Neural crest cell (in vitro differentiated cells): Measurements from ENCODE around the gene AQP12B. TPM values are rescaled to one million over a fixed set of nuclear protein-coding genes. Genes with fewer than 3 reads are reported as not detected.

Source experiments
- DNase-seq: peaks from one replicate; pipeline ENCODE4 v3.0.0; 2021; ENCODE audit warnings: low read depth, mixed read lengths, low spot score
- H3K27ac Mint-ChIP-seq: one replicate; pipeline ENCODE4 v1.8.0; 2021; ENCODE audit warnings: mild to moderate bottlenecking, mixed read lengths; ENCODE audit not compliant: unreplicated experiment
- H3K27me3 Mint-ChIP-seq: 2 replicates; pipeline ENCODE4 v1.8.0; 2021; ENCODE audit warnings: low read depth, mild to moderate bottlenecking, mixed read lengths
- H3K36me3 Mint-ChIP-seq: 2 replicates; pipeline ENCODE4 v1.8.0; 2021; ENCODE audit warnings: low read depth, mild to moderate bottlenecking, mixed read lengths
- H3K4me1 Mint-ChIP-seq: 2 replicates; pipeline ENCODE4 v1.8.0; 2021; ENCODE audit warnings: mixed read lengths
- H3K4me3 Mint-ChIP-seq: one replicate; pipeline ENCODE4 v1.8.0; 2021; ENCODE audit warnings: mild to moderate bottlenecking, mixed read lengths
- H3K9me3 Mint-ChIP-seq: 2 replicates; pipeline ENCODE4 v1.8.0; 2021; ENCODE audit warnings: mixed read lengths
- CTCF ChIP-seq: fragments of 200-600 bp; sonication (generic); conservative IDR thresholded peaks from 2 replicates; pipeline ENCODE4 v1.5.0; 2021; ENCODE audit warnings: antibody characterized with exemption, mild to moderate bottlenecking
- total RNA-seq: library from RNA; stranded (reverse); gene quantifications from 2 replicates; pipeline ENCODE4 v1.2.1, GENCODE V29; 2021

Gene AQP12B
- total RNA-seq, 1 donor from 2014 or later, result not detected

GRCh38 chr2:240713071-240713927 is 30.6 kb upstream of the AQP12B start:
- no peak overlapping the region for H3K4me3 Mint-ChIP-seq
- no peaks in the 10 kb centered on the region for H3K4me1 Mint-ChIP-seq
- no peaks in the 10 kb centered on the region for H3K9me3 Mint-ChIP-seq
- no peaks in the 10 kb centered on the region for H3K36me3 Mint-ChIP-seq
- TF ChIP-seq CTCF, result no peak
- H3K27me3 Mint-ChIP-seq, result no peaks in the 10 kb centered on the region
- H3K27ac Mint-ChIP-seq, result peak overlapping the region; percentile 30
- no peak for DNase-seq

- no peak for TF ChIP-seq CTCF
- no peaks in the 10 kb centered on the region for H3K36me3 Mint-ChIP-seq
Observed at GRCh38 chr2:240712121-240712520, 29.4 kb upstream of the AQP12B start.

GRCh38 chr2:240711701-240712100 is 29.0 kb upstream of the AQP12B start:
- H3K9me3 Mint-ChIP-seq, result no peaks in the 10 kb centered on the region
- no peak for DNase-seq
- no peaks in the 10 kb centered on the region for H3K36me3 Mint-ChIP-seq
- H3K4me3 Mint-ChIP-seq, result no peak overlapping the region
- H3K27me3 Mint-ChIP-seq, result peaks cover 12% of the 10 kb centered on the region
- no peak overlapping the region for H3K27ac Mint-ChIP-seq
- TF ChIP-seq CTCF, result no peak
- no peaks in the 10 kb centered on the region for H3K4me1 Mint-ChIP-seq

More at GRCh38 chr2:240712121-240712520, 29.4 kb upstream of the AQP12B start:
- no peak overlapping the region for H3K4me3 Mint-ChIP-seq
- DNase-seq, result no peak
- no peak overlapping the region for H3K27ac Mint-ChIP-seq
- H3K27me3 Mint-ChIP-seq, result peaks cover 9% of the 10 kb centered on the region
- no peaks in the 10 kb centered on the region for H3K9me3 Mint-ChIP-seq
- H3K4me1 Mint-ChIP-seq, result no peaks in the 10 kb centered on the region

GRCh38 chr2:240711296-240711695 is 28.6 kb upstream of the AQP12B start:
- H3K27ac Mint-ChIP-seq, result no peak overlapping the region
- H3K9me3 Mint-ChIP-seq, result no peaks in the 10 kb centered on the region
- TF ChIP-seq CTCF, result no peak
- DNase-seq, result no peak
- H3K27me3 Mint-ChIP-seq, result peaks cover 12% of the 10 kb centered on the region
- no peaks in the 10 kb centered on the region for H3K4me1 Mint-ChIP-seq
- H3K36me3 Mint-ChIP-seq, result no peaks in the 10 kb centered on the region
- no peak overlapping the region for H3K4me3 Mint-ChIP-seq

- H3K9me3 Mint-ChIP-seq, result no peaks in the 10 kb centered on the region
- no peak overlapping the region for H3K4me3 Mint-ChIP-seq
- DNase-seq, result no peak
- H3K4me1 Mint-ChIP-seq, result no peaks in the 10 kb centered on the region
- no peak overlapping the region for H3K27ac Mint-ChIP-seq
- TF ChIP-seq CTCF, result no peak
- no peaks in the 10 kb centered on the region for H3K36me3 Mint-ChIP-seq
- peaks cover 14% of the 10 kb centered on the region for H3K27me3 Mint-ChIP-seq
Observed at GRCh38 chr2:240708457-240708856, 25.8 kb upstream of the AQP12B start.
